NCI-H146 (cell line): ENCODE data around the gene HEYL.

Experiments used
- DNase-seq: peaks from one replicate; lab custom pipeline; 2025; lab: John Stamatoyannopoulos, UW

HEYL gene

DNA sequence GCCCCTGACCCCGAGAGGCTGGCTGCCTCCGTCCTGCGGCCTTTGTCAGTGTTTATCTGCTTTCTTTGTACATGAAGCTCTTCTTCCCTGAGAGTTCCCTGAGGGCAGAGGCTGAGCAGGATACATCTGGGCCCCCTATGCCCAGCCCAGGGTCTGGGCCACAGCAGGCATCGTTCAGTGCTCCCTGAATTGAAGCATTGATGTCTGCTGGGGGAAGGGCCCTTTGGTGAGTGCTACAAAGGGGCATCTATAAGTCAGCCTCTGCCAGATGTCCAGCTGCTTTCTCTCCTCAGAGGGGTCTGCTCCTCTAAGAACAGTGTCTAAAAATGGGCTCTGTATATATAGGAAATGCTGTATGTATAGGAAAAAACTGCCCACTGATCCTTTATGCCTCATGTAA lies 2.1 kb downstream of the HEYL start:
- no peak for DNase-seq

DNA sequence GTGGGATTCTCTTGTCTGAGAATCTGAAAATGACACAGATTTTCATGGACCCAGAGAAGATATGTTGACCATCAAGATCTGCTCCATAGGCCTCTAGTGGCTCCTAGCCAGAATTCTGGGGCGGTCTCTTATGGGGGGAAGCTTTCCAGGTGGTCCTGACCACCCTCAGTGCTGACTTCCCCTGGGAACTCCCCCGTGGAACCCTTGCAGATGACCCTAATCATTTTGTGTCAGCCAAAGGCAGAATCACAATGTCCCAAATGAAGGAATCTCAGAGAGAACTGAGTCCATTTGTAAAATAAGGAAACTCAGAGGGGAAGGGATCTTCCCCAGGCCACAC lies 3.6 kb downstream of the HEYL start:
- DNase-seq = no peak

DNA sequence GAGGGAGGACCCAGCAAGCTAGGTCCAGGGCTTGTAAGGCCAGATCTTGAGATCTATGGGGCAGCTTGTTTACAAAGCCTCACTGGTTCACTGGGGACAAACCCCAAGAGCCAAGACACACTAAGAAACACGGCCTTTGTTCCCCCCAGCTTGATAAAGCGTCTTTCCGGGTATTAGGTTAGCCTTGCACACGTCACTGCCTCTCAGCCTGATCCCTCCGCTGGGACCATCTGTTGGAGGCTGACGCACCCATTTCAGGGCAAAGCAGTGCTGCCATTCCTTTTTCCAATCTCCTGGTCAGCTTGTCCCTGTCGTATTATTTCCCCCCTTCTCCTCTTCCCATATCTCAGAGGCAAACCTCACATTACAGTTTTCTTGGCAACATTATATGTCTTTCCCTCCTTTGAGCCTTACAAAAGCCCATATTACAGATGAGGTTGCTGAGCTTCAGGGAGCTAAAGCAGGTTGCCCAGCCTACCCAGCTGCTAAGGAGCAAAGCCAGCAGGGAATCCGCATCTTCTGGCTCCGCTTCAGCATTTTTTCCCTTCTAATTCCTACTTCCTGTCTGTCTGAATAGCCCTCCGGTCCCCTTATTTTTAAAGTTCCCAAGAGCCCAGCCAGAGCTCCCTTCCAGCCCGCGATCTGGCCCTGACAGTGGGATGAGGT lies 4.1 kb downstream of the HEYL start:
- DNase-seq = no peak

DNA sequence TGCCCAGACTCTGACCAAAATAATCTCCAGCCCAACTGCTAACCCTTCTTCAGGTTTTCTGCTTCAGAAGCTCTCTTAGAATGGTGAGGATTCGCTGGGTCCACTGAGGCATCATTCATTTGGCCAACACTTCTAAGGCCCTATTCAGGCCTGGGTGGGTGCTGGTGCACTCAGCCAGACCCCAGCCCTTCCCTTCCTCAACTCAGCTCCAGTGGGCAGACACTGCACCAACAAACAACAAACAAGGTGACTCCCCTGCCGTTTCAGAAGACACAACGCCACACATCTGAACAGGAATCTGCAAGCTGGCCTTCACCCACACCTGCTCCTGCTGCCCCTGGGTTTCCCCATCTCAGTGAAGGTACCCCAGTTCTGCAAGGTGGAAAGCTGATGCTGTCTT lies 6.0 kb downstream of the HEYL start:
- no peak for DNase-seq

DNA sequence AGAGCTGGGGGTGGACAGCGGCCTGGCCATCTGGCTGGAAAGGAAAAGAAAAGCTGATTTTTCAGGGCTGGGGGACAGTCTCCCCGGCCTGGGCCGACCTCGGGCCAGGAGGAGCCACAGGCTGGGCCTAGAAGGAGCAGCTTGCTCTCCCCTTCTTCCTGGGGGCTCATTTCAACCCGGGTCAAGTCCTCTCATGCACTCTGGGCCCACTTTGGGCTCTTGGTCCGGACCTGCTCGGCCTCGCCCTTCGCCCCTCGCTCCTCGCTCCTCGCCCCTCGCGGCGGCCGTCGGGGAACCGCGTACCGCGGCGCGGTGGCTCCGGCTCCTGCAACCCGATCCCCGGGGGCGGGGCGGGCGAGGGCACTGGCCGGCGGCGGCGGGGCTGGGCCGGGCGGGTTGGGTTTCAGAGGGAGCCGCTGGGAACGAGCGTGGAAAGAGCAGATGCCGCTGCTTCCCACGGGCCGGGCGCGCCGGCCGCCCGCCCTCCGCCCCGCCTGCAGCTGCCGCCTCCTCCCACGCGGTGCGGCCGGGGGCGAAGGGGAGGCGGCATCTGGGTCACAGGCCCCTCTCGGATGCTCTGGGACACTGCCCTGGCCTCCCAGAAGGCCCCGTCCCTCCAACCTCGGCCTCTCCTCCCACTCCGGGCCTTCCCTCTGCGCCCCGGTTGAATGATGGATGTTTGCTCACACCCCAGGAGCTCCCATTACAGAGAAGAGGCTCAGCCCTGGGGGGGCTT lies 6.6 kb downstream of the HEYL start:
- DNase-seq = peak; percentile 51

DNA sequence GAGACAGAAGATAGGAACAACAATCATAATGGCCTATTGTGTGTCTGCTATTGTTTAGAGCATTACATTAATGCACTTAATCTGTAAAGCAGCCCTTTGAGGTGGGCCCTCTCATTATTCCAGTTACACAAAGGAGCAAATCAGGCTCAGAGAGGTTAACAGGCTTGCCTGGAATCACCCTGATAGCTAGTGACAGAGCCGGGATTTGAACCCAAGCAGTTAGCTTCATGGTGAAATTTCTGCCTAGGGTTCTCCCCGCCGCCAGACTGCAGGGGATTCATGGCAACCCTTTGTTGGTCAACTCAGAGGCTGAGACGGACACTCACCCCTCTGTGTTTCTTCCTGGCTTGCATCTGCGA lies 7.1 kb downstream of the HEYL start:
- no peak for DNase-seq

DNA sequence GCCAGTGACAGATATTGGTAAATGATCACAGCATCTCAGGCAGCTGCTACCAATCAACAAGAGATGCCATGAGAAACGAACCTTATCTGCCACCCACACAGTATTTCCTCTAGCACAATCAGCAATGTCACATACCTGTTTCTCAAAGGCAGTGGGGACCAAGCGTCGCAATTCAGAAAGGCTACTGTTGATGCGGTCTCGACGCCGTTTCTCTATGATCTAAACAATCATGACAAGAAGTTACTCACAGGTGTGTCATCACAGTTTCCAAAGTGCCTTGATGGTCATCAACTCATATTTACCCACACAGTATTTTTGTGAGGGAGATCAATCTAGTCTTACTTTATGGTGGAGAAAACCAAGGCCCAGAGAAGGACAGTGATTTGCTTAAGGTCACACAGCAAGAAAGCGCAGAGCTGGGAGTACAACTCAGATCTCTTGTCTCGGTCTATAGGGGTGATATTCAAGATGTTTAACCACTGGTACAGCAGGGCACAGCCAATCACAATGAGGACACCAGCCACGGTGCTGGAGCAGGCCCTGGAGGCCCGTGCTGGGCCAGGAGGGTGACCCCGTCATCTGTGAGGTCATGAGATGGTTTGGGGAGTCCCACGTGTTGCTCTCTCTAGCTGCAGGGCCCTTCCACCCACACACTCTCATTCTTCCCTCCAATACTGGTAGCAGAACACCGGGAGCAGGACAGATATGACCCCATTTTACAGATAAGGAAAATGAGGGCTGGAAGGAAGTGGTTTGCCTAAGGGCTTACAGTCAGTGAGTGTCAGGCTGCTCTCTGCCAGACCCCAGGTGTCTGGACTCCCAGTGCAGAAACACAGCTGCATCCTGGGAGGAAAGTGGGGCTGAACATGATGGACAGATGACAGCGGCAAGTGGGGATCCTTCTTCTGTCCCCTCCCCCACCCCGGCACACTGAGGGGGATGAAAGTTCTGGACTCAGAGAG lies 7.8 kb downstream of the HEYL start:
- DNase-seq = no peak

DNA sequence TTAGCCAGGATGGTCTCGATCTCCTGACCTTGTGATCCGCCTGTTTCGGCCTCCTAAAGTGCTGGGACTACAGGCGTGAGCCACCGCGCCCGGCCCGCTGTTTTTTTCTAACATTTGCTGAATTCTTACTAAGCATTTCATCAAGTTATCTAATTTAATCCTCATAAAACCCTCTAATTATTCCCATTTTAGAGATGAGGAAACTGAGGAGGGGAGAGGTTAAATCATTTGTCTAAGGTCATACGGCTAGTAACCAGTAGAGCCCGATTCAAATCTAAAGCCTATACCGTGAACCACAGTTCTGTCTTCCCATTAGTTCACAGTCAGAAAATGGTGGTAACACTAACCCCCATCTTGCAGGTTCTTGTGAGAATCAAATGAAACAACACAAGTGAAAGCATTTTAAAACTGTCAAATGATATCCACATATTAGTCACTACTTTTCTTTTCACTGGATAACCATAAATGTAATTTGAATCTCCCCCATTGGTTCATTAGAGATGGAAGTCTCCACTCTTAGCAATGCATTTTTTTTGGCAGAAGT lies 10.6 kb downstream of the HEYL start:
- DNase-seq = no peak

DNA sequence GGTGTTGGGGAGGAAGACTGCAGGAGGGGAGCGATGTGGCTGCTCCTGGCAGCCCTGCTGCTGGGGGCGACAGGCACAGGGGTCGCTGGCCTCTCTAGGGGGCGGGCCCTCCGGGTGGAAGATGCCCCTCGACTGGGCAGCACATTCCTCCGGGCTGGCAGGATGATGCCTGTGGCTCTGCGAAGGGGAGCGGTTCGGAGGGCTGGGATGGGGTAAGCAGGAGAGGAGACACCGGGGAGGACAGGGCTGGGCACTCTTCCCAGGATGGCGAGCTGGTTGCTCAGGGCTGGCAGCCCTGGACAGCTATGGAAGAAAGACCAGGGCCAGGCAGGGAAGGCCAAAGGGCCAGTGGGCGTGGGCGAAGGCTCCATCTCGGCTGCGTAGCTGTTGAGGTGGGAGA lies 12.8 kb downstream of the HEYL start:
- DNase-seq = no peak

DNA sequence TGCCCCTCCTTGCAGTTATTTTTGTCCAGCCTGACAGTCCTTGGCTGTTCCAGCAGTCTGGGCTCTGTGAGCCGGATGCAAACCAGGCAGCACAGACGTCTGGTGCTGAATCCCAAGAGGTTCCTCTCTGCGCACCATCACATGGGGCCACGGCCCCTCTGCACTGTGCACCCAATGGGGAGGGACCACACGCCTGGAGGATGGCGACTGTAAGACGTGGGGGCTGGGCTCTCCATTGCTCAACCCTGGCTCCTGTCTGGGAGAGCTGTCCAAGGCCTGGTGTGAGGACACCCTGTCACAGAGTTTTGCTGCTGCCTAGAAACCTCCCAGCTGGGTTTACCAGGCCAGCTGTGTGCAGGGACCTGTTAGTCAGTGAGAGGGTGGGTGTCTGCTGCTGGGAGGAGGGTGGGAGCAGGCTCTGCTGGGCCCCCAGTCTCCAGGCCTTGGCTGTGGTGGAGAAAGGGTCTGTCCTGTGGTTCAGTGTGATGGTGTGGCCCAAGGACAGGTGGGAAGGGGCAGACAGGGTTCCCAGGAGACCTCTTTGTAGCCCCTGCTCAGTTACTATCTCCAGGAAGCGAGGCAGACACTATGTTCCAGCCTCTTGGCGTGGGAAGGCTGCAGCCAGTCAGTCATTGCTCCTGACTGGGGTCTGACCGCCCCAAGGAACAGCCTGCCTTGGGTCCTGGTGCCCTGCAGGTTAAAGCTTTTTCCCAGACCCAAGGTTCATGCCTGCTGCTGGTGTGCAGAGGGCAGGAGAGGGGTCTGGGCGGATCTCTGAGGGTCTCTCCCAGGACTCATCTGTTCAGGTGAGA lies 13.8 kb downstream of the HEYL start:
- no peak for DNase-seq

DNA sequence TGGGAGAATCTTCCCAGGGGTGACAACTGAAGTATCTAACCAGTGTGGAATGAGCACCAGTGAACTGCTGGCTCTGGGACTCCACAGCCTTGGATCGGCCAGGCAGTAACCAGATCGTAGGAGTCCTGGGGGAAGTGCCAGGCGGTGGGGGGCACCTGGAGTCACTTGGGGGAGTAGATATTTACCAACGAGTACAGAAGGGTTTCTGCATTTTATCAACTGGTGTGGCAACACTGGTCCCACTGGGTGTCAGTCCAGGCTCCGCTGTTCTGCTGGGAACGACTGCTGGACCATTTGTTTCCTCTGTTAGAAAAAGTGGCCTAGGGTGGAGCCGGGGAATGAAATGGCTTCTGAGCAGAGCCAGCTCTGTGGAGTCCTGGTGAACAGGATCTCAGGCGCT lies 14.4 kb downstream of the HEYL start:
- no peak for DNase-seq

DNA sequence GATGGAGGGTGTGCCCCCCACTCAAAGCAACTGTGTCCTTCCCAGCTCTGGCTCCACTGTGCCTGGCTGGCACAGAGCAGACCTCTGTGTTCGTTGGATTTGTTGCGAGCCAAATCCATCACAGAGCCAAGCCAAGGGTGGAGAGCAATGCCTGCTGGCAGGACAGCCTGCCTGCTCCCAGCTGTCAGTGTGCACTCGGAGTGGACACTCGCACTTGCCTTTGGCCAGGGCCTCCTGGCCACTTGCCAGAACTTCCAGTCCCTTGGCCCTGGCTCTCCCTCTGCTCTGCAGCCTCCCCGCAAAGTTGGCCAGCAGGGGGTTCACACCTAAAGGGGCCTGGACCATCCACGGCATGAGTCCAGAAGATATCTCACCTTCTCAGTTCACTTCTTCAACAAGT lies 16.4 kb downstream of the HEYL start:
- DNase-seq = no peak

DNA sequence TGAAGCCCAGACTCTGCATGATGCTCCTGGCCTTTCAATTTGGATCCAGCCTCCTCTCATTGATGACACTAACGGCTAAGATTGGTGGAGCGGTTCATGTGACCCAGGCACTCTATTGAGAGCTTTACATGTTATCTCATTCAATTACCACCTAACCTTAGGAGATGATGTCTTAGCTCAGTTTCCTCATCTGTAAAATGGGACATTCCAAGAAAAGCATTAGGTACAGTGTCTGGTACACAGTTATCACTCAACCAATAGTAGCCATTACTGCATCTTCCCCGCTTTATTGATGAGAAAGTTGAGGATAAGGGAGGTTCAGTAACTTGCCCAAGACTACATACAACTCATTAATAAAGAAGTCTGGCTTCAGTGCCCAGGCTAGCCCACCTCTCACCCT lies 17.0 kb downstream of the HEYL start:
- no peak for DNase-seq

DNA sequence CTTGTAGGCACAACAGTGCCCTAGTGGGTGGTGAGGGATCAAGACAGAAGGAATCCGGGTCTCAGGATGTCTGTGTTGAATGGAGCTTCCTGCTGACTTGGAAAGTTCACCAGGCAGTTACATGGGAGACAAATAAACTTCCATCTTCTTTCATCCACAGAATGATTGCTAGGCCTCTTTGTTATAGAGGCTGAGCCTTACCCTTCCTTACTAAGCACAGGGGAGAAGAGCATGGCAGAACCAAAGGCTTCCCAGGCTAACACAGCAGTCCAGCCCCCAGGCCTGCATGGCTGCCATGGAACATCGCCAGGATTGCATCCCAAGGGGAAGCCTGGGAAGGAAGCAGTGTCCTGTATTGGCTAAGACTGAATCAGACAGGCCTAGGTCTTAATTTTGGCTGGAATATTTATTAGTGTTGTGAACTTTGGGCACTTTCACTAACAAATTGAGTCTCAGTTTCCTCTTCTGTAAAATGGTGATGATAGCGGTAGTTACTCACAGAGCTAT lies 18.7 kb downstream of the HEYL start:
- DNase-seq = no peak

DNA sequence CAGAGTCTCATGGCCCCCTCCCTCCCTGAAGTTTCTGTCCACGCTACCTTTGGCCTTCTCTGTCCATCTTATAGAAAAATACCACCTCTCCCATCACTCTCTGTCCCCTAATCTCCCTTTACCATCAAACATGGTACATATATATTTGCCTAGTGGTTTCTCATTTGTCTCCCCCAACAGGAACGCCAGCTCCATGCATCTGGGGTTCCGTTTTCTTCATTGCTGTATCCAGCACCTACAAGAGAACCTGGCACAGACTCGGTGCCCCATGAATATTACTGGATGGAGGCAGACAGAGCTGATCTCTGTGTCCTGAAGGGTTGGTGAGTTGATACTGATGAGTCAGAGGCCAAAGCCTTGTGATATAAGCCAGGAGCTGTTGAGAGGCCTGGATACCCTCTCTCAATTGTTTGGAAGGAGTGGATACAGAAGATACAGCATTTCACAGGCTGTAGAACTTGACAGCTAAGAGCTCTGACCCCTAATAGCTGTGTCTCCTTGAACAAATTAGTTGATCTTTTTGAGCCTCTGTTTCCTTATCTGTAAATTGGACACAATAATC lies 21.9 kb downstream of the HEYL start:
- no peak for DNase-seq

DNA sequence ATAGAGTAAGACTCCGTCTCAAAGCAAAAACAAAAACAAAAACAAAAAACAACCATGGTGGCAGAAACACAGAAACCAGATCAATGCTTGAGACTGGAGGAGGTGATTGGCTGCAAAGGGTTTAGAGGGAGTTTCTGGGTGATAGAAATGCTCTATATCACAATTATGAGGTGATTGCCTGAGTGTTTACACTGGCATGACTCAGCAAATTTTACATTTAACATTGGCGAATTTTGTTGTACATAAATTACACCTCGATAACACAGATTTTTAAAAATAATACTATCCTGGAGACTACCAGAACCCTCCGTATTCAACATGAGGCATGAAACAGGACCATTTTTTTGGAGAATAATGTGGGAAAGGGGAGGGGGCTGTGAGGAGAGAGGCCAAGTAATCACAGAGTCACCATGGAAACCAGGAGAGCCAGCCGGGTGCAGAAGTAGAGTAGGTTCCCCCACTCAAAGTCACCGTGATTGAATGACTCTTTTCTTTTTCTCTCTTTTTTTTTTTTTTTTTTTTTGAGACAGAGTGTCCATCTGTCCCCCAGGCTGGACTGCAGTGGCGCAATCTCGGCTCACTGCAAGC lies 24.3 kb downstream of the HEYL start:
- peak; percentile 2 for DNase-seq

DNA sequence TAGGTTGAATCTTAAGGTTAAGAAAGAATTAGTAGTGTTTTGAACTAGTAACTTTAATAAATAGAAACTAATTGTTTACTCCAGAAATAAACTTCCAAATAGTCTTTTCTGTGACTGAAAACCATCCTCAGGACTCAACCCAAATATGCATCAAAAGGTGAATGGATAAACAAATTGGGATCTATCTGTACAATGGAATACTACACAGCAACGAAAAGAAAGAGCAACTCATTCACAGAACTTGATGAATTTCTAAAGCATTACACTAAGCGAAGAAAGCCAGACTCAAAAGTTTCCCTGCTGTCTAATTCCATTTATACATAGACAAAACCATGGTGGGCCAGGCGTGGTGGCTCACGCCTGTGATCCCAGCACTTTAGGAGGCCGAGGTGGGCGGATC lies 25.0 kb downstream of the HEYL start:
- DNase-seq = no peak

DNA sequence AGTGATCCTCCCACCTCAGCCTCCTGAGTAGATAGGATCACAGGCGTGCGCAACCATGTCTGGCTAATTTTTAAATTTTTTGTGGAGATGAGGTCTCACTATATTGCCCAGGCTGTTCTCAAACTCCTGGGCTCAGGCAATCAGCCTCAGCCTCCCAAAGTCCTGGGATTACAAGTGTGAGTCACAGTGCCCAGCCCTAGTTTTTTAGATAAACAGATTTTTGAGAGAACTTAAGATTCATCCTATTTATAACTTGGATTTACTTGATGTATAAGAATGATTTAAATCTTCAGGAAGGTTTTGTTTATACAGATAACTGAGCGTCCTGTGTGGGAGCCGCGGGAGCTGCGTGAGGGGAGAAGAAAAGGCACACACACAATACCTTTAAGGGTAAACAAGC lies 26.2 kb downstream of the HEYL start:
- DNase-seq = no peak

DNA sequence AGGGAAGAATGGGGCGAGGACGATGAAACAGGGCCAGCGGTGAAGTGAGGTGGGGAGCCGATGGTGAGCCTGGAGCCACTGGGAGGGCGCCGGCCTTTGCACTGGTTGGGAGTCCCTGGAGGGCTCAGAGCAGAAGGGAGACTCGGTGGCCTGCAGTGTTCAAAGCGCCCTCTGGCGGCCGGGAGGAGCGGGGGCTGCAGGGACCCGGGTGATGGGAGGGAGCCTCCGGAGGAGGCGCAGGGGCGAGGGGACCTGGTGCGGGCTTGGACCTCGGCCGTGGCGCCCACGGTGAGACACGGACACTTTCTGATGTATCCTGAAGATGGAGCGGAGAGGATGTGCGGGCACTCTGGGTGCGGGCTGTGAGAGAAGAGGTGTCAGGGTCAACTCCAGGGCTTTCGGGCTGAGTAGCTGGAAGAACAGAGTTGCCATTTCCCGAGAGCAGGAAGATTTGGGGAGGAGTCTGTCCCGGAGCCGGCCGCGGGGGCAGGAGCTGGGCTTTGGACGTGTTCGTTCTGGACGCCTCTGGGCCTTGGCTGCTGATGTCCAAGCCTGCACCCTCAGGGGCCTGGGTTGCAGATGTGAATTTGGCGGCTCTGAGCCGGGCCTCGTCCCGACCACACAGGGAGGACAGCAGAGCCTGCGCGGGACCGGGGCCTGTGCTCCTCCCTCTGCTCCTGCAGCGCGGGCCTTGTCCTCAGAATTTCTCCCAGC lies 29.7 kb downstream of the HEYL start:
- peak; percentile 50 for DNase-seq

DNA sequence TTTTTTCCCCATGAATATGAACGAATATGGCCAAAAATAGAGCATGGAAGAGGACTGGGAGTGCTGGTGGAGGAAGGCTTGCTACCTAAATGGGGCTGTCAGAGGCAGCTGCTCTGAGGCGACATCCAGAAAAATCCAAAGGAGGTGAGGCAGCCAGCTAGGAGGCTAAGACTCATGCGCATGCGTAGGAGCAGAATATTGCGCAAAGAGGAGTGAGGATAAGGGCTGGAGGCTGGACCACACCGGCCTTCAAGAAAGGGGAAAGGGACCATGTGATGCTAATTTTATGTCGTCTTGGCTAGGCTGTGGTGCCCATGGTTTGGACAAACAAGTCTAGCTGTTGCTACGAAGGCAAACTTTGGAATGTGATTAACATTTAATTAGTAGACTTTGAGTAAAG lies 30.5 kb downstream of the HEYL start:
- DNase-seq = no peak
